HCT116 (cell line): ENCODE data around the gene NFE2L2.

ENCODE experiments used
- EGR1 ChIP-seq: IDR thresholded peaks from 2 replicates; pipeline ENCODE4 v1.6.1; 2012; ENCODE audit warnings: low read depth
- EZH2 ChIP-seq: fragments of 200-600 bp; sonication (generic); IDR thresholded peaks from 2 replicates; pipeline ENCODE4 v1.6.1; 2017; ENCODE audit warnings: antibody characterized with exemption, mixed run types
- TF ChIP-seq, protein P1 (sequence below): IDR thresholded peaks from 2 replicates; pipeline ENCODE4 v1.6.1; 2012; ENCODE audit warnings: low read depth
- TF ChIP-seq, protein P2 (sequence below), 3 experiments: fragments of 200-600 bp in 1 of 3; sonication (generic) in 1 of 3; IDR thresholded peaks in 2 of 3; conservative IDR thresholded peaks in 1 of 3; 2 replicates each; pipeline ENCODE4 v1.5.1; 2012 to 2017; ENCODE audit warnings: low read depth in 2 of 3, low read length in 2 of 3, antibody characterized with exemption in 1 of 3, borderline replicate concordance in 1 of 3, control low read depth in 1 of 3, mild to moderate bottlenecking in 1 of 3, mixed read lengths in 1 of 3, mixed run types in 1 of 3, moderate library complexity in 1 of 3; ENCODE audit not compliant: insufficient read depth in 1 of 3

DNA sequence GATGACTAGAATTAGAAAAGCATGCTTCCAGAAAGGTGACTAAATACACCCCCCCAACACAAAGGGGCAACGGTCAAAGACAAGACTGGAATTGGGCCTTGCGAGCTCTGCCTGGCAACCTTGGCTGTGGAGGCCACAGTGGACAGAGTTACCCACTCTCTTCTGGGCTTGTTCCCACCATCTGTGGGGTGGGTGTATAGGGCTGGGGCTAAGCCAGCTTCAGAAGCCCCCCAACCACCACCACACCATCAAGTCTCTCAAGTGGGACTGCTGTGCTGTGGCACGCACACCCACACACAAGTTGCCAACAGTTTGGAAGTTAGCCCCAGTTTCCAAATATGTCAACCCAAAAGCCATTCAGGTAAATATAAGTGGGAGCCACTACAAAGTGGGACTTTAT is 7.8 kb downstream of the NFE2L2 start:
- TF ChIP-seq, protein P1, sequence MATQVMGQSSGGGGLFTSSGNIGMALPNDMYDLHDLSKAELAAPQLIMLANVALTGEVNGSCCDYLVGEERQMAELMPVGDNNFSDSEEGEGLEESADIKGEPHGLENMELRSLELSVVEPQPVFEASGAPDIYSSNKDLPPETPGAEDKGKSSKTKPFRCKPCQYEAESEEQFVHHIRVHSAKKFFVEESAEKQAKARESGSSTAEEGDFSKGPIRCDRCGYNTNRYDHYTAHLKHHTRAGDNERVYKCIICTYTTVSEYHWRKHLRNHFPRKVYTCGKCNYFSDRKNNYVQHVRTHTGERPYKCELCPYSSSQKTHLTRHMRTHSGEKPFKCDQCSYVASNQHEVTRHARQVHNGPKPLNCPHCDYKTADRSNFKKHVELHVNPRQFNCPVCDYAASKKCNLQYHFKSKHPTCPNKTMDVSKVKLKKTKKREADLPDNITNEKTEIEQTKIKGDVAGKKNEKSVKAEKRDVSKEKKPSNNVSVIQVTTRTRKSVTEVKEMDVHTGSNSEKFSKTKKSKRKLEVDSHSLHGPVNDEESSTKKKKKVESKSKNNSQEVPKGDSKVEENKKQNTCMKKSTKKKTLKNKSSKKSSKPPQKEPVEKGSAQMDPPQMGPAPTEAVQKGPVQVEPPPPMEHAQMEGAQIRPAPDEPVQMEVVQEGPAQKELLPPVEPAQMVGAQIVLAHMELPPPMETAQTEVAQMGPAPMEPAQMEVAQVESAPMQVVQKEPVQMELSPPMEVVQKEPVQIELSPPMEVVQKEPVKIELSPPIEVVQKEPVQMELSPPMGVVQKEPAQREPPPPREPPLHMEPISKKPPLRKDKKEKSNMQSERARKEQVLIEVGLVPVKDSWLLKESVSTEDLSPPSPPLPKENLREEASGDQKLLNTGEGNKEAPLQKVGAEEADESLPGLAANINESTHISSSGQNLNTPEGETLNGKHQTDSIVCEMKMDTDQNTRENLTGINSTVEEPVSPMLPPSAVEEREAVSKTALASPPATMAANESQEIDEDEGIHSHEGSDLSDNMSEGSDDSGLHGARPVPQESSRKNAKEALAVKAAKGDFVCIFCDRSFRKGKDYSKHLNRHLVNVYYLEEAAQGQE, result no peak
- TF ChIP-seq, protein P2, sequence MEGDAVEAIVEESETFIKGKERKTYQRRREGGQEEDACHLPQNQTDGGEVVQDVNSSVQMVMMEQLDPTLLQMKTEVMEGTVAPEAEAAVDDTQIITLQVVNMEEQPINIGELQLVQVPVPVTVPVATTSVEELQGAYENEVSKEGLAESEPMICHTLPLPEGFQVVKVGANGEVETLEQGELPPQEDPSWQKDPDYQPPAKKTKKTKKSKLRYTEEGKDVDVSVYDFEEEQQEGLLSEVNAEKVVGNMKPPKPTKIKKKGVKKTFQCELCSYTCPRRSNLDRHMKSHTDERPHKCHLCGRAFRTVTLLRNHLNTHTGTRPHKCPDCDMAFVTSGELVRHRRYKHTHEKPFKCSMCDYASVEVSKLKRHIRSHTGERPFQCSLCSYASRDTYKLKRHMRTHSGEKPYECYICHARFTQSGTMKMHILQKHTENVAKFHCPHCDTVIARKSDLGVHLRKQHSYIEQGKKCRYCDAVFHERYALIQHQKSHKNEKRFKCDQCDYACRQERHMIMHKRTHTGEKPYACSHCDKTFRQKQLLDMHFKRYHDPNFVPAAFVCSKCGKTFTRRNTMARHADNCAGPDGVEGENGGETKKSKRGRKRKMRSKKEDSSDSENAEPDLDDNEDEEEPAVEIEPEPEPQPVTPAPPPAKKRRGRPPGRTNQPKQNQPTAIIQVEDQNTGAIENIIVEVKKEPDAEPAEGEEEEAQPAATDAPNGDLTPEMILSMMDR (IDR thresholded peaks at IDR 0.05 in 2 of 3, conservative IDR thresholded peaks at IDR 0.05 in 1 of 3; ENCODE audit: borderline replicate concordance in 1 of 3, insufficient read depth in 1 of 3, low read depth in 2 of 3, low read length in 2 of 3), result no peak
- TF ChIP-seq EZH2, result no peak
- no peak for TF ChIP-seq EGR1
